Activated CD8-positive, alpha-beta memory T cell treated with anti-CD3 and anti-CD28 coated beads, Interleukin-2, amount 10 ng/mL, durations not matched to agents 7 days and 5 days (primary cell): Measurements from ENCODE around the gene ROMO1. TPM values are rescaled to one million over a fixed set of nuclear protein-coding genes. Genes with fewer than 3 reads are reported as not detected.
"Not testable (repeated sequence)": the region's sequence is repeated elsewhere in the genome, so short reads cannot be mapped to it uniquely, and the experiment has no call there.

Experiments
- ATAC-seq: fragments of 150-1000 bp; cut with Tn5 transposase; one replicate; pipeline ENCODE4 v1.10.0; 2021; ENCODE audit warnings: moderate library complexity
- CTCF ChIA-PET: fragments of 350-600 bp; sonication (Branson Sonifier 250); formaldehyde crosslinking; loops from one replicate; lab custom pipeline; 2021; ENCODE audit warnings: antibody characterized with exemption; lab: Charles Lee
- DNase-seq: peaks from one replicate; pipeline ENCODE4 v3.0.0-alpha.2; 2020
- H3K27ac Mint-ChIP-seq: one replicate; pipeline ENCODE4 v1.8.0; 2021; ENCODE audit warnings: mild to moderate bottlenecking, mixed read lengths
- H3K27me3 Mint-ChIP-seq: one replicate; pipeline ENCODE4 v1.8.0; 2021; ENCODE audit warnings: mixed read lengths
- H3K36me3 Mint-ChIP-seq: one replicate; pipeline ENCODE4 v1.8.0; 2021; ENCODE audit warnings: mild to moderate bottlenecking, mixed read lengths
- H3K4me1 Mint-ChIP-seq: one replicate; pipeline ENCODE4 v1.8.0; 2021; ENCODE audit warnings: mixed read lengths
- H3K4me3 Mint-ChIP-seq: one replicate; pipeline ENCODE4 v1.8.0; 2021; ENCODE audit warnings: mild to moderate bottlenecking, moderate library complexity, mixed read lengths
- H3K9me3 Mint-ChIP-seq: one replicate; pipeline ENCODE4 v1.8.0; 2022; ENCODE audit warnings: low read depth, mixed read lengths
- total RNA-seq, 2 experiments: library from RNA; stranded (reverse); gene quantifications; one replicate each; pipeline ENCODE4 v1.2.3, GENCODE V29; 2021

ROMO1 gene
- total RNA-seq, 2 experiments from 2014 or later, result 115 to 122 TPM

DNA sequence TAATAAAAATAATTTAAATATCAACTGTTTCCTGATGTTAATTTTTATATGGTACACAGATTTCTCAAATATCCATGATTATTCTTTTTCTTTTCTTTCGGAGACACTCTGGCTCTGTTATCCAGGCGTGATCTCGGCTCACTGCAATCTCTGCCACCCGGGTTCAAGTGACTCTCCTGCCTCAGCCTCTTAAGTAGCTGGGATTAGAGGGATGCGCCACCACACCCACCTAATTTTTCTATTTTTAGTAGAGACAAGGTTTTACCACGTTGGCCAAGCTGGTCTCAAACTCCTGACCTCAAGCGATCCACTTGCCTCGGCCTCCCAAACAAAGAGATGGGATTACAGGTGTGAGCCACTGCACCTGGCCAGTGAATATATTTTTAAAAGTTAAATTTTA is 20.5 kb downstream of the ROMO1 start:
- Mint-ChIP-seq H3K27ac (no peak overlapping the region), H3K4me1 (peaks cover 57% of the 10 kb centered on the region), H3K36me3 (peaks cover 67% of the 10 kb centered on the region), H3K4me3 (no peak overlapping the region), H3K27me3 (no peaks in the 10 kb centered on the region), H3K9me3 (no peaks in the 10 kb centered on the region)
- no peak for DNase-seq
- ATAC-seq, result no peak
- CTCF ChIA-PET, result interaction anchor here (0.9 to 1.9 kb wide), 3 partner anchors 8 to 100 kb away, joined by 3 to 5 read pairs (median 3); no protein-coding TSS in a partner anchor

DNA sequence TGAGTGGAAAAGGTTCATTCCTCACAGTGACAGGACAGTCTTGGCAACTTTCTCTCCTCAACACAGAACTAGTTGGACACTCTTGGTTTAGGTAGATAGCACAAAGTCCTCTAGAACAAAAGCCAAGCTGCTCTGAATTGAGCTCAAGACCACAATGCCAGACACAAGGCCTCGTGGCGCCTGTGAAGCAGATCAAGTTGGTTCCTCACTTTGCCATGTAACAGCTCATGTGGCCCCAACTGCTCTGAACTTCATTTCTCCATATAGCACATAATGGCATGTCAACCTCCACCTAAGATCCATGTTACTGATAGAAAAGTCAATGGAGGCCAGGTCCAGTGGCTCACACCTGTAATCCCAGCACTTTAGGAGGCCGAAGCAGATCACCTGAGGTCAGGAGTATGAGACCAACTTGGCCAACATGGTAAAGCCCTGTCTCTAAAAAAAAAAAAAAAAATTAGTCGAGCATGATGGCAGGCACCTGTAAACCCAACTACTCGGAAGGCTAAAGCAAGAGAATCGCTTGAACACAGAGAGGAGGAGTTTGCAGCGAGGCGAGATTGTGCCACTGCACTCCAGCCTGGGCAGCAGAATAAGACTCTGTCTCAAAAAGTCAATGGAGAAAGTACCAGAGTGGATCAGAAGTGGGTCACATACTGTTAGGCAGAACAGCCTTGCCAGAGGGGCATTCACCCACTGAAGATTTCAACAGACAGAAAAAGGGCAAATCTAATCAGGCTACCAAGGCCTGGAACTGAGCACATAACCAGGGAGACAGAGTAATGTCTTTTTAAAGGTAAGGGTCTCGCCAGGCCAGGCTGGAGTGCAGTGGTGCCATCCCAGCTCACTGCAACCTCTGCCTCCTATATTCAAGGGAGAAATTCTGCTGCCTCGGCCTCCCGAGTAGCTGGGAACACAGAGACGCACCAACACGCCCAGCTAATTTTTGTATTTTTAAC is 21.2 kb downstream of the ROMO1 start:
- DNase-seq (no peak), ATAC-seq (no peak)
- Mint-ChIP-seq H3K4me3 (no peak overlapping the region), H3K27ac (no peak overlapping the region), H3K9me3 (no peaks in the 10 kb centered on the region), H3K4me1 (peaks cover 58% of the 10 kb centered on the region), H3K36me3 (peaks cover 70% of the 10 kb centered on the region), H3K27me3 (no peaks in the 10 kb centered on the region)
- CTCF ChIA-PET, result interaction anchor here (0.9 to 1.9 kb wide), 3 partner anchors 9 to 101 kb away, joined by 3 to 5 read pairs (median 3); no protein-coding TSS in a partner anchor

DNA sequence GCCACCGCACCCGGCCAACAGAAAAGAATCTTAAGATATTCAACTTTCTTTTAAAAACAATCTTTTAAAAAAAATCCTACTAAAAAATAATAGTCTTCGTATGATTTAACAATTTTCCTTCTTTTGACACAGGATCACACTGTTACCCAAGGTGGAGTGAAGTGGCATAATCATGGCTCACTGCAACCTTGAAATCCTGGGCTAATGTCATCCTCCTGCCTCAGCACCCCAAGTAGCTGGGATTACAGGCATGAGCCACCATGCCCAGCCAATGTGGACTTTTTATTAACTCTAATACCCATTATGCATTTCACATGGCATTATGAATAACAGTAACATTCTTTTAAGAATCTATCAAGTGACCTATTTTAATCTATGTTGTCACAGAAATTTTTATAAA is 22.0 kb downstream of the ROMO1 start:
- no peaks in the 10 kb centered on the region for H3K9me3 Mint-ChIP-seq
- DNase-seq, result no peak
- CTCF ChIA-PET, result no interaction called here
- peaks cover 57% of the 10 kb centered on the region for H3K4me1 Mint-ChIP-seq
- peaks cover 68% of the 10 kb centered on the region for H3K36me3 Mint-ChIP-seq
- no peak overlapping the region for H3K27ac Mint-ChIP-seq
- no peak for ATAC-seq
- H3K4me3 Mint-ChIP-seq, result no peak overlapping the region
- H3K27me3 Mint-ChIP-seq, result no peaks in the 10 kb centered on the region

DNA sequence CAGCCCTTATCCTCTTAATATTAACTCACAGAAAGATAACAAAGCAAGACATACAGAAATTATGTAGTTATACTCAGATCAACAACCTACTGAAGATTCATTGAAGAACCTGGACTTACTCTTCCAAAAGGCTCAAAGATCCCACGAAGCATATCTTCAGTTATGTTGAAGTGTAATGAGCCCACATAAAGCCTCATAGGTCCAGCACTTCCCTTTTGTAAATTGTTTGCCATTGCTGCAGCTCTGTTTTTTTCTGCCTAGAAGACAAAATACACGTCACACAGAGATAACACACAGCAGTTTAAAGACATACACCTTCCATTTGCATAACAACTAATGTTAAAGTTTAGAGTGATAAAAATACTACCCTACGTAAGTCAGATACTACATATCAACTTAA is 22.4 kb downstream of the ROMO1 start:
- Mint-ChIP-seq H3K36me3 (peaks cover 70% of the 10 kb centered on the region), H3K27me3 (no peaks in the 10 kb centered on the region), H3K9me3 (no peaks in the 10 kb centered on the region), H3K27ac (peak overlapping the region; percentile 50), H3K4me3 (no peak overlapping the region), H3K4me1 (peaks cover 57% of the 10 kb centered on the region)
- ATAC-seq (no peak), DNase-seq (no peak)
- CTCF ChIA-PET, result interaction anchor here (1.1 kb wide), 1 partner anchor 8 kb away, joined by 3 read pairs; no protein-coding TSS in a partner anchor

DNA sequence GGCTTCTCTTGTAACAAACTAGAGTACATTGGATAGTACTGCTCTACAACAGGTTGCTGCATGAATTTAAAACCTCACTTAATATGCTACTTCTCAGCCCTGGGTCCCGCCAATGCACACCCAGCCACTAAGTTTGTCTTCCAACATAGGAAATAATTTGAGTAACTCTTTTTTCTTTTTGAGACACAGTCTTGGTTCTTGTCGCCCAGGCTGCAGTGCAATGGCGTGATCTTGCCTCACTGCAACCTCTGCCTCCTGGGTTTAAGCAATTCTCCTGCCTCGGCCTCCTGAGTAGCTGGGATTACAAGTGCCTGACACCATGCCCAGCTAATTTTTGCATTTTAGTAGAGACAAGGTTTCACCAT is 24.1 kb downstream of the ROMO1 start:
- not testable (repeated sequence) for H3K9me3 Mint-ChIP-seq, DNase-seq, ATAC-seq, H3K27me3 Mint-ChIP-seq, H3K4me3 Mint-ChIP-seq
- H3K36me3 Mint-ChIP-seq, result peaks cover 69% of the 10 kb centered on the region
- peak overlapping the region; percentile 75 for H3K27ac Mint-ChIP-seq
- CTCF ChIA-PET, result interaction anchor here (0.6 to 1.3 kb wide), 3 partner anchors 19 to 45 kb away, joined by 3 read pairs; partner anchors contain the start of genes NFS1, RBM39 and ROMO1
- H3K4me1 Mint-ChIP-seq, result peaks cover 50% of the 10 kb centered on the region

DNA sequence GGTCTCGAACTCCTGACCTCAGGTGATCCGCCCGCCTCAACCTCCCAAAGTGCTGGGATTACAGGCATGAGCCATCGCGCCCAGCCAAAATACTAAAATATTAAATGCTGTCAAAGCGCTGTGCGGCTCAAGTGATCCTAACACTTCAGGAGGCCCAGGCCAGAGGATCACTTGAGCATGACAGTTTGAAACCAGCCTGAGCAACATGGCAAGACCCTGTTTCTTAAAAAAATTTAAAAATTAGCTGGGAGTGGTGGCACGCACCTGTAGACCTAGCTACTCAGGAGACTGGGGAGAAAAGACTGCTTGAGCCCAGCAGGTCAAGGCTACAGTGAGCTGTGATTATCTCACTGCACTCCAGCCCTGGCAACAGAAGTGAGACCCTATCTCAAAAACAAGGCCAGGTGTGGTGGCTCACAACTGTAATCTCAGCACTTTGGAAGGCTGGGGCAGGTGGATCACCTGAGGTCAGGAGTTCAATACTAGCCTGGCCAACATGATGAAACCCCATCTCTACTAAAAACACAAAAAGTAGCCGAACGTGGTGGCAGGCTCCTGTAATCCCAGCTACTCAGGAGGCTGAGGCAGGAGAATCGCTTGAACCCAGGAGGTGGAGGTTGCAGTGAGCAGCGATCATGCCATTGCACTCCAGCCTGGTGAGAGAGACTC is 24.6 kb downstream of the ROMO1 start:
- not testable (repeated sequence) for H3K27me3 Mint-ChIP-seq, H3K4me3 Mint-ChIP-seq, ATAC-seq, DNase-seq, H3K9me3 Mint-ChIP-seq
- H3K36me3 Mint-ChIP-seq, result peaks cover 68% of the 10 kb centered on the region
- CTCF ChIA-PET, result interaction anchor here (0.6 to 1.3 kb wide), 3 partner anchors 18 to 44 kb away, joined by 3 read pairs; partner anchors contain the start of genes NFS1, RBM39 and ROMO1
- H3K27ac Mint-ChIP-seq, result peak overlapping the region; percentile 75
- peaks cover 50% of the 10 kb centered on the region for H3K4me1 Mint-ChIP-seq

DNA sequence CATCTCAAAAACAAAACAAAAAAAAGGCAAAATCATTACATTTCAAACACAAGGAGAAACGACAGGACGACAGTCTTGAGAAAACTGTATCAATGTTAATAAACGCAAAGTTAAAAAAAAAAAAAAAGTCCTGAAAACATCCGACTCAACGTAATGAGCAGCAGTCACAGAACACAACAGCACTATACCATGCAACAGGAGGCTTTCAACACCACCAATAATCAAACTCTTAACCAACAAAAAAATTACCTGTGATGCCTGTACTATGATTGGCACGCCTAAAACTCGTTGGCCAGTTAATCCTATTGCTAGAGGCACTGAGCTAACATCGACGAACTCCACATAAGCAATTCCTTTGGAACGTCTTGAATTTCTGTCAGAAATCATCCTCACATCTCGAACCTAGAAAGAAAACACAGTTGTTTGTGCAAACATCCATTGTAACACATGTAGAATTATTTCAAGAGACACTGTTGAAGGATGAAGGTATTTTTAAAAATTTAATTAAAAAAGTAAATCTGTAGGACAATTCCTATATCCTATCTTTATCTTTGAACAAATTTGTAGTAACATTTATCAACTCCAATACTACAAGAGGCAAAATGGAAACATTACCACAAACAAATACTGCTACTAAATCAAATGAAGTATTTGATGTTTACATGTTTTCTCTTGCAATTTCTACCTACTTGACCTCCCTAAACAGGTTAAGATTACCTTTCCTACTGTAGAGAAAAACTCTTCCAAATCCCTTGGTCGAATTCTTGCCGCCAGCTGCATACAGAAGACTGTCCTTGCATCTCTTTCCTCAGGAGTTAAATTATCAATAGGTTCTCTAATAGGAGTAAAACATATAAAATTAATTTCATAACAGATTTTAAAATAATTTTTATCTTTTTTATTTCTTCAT is 25.4 kb downstream of the ROMO1 start:
- DNase-seq (no peak), ATAC-seq (no peak)
- CTCF ChIA-PET, result interaction anchor here (1.0 to 1.3 kb wide), 2 partner anchors 26 to 44 kb away, joined by 3 read pairs; partner anchors contain the start of genes NFS1 and ROMO1
- H3K36me3 Mint-ChIP-seq, result peaks cover 68% of the 10 kb centered on the region
- H3K4me1 Mint-ChIP-seq, result peaks cover 52% of the 10 kb centered on the region
- no peak overlapping the region for H3K4me3 Mint-ChIP-seq
- H3K9me3 Mint-ChIP-seq, result no peaks in the 10 kb centered on the region
- H3K27ac Mint-ChIP-seq, result peak overlapping the region; percentile 68
- H3K27me3 Mint-ChIP-seq, result no peaks in the 10 kb centered on the region

DNA sequence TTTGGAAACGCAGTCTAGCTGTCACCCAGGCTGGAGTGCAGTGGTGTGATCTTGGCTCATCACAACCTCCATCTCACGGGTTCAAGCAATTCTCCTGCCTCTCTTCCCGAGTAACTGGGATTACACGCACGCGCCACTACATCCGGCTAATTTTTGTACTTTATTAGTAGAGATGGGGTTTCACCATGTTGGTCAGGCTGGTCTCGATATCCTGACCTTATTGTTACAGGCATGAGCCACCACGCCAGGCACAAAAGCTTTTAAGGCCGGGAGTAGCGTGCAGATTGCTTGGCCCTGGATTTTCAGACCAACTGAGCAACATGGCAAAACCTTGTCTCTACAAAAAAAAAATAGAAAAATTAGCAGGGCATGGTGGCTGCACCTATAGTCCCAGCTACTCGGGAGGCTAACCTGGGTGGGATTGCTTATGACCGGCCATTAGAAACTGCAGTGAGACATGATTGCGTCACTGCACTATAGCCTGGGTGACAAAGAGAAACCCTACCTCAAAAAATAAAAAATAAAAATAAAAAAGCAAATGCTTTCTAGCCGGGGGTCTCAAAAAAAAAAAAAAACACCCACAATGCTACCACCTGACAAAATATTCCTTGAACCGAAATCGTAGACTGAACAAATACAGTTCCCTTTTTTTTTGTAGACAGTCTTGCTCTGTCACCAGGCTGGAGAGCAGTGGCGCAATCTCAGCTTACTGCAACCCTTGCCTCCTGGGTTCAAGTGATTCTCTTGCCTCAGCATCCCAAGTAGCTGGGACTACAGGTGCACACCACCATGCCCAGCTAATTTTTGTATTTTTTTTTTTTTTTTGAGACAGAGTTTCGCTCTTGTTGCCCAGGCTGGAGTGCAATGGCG is 27.9 kb downstream of the ROMO1 start:
- H3K27ac Mint-ChIP-seq, result no peak overlapping the region
- peaks cover 64% of the 10 kb centered on the region for H3K36me3 Mint-ChIP-seq
- H3K4me1 Mint-ChIP-seq, result peaks cover 49% of the 10 kb centered on the region
- no peak for DNase-seq
- H3K27me3 Mint-ChIP-seq, result no peaks in the 10 kb centered on the region
- CTCF ChIA-PET, result interaction anchor here (1.0 to 1.1 kb wide), 3 partner anchors 12 to 18 kb away, joined by 3 read pairs; partner anchors contain the start of gene RBM39
- no peak overlapping the region for H3K4me3 Mint-ChIP-seq
- no peaks in the 10 kb centered on the region for H3K9me3 Mint-ChIP-seq
- ATAC-seq, result no peak

DNA sequence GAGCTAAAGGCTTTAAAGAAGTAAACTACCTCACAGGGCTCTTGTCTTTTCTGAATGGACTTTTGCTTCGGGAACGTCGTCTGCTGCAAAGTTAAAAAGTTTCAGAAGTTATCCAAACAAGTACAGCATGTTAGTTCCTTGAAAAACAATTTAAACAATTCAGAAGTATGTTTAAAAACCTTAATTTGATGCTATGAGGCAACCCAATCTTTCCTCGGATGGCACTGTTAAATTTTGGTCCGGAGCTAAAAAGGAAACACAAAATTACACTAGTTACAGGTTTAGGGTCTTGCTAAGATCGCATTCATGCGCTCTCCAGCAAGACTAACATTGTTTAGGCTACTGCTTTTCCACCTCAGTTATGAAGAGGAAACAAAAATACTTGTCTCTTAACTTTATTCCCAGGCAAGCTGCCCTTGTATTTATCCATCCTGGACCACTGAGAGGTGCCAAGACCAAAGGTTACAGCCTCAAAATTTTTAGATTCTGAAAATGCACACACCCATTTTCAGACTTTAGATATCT is 30.1 kb downstream of the ROMO1 start:
- H3K27ac Mint-ChIP-seq, result no peak overlapping the region
- H3K9me3 Mint-ChIP-seq, result no peaks in the 10 kb centered on the region
- no peak for DNase-seq

DNA sequence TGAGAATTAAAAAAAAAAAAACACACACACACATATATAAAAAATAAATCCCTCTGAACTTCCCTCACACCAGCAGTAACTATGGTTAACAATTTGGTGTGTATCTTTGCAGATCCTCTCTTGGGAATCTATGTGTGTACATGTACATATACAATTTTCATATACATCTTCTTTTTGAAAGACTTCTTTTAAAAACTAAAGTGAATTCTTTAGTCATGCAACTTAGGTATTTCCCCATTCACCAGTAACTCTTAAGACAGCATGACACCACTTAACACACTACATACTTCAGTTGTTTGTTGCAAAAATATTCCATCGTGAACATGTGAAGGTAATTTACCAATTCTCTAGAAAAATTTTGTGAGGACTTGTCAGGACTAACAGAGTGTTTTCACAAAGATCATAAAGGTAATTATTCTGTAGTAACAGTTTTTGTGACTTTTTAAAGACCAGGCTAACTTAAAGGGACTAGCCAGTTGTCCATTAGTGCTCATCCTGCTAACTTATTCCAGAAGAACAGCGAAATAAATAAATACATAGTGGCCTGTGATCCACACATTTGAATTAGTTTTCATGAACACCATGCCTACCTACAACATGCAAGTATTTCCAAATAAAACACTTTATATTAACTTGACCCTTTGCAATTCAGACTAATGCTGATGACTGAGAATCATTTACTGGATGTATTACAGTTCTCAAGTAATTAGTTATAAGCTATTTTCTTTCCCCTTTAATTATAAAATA is 30.8 kb downstream of the ROMO1 start:
- H3K36me3 Mint-ChIP-seq, result peaks cover 67% of the 10 kb centered on the region
- CTCF ChIA-PET, result interaction anchor here (1.2 kb wide), 1 partner anchor 9 kb away, joined by 3 read pairs; no protein-coding TSS in a partner anchor
- no peak overlapping the region for H3K27ac Mint-ChIP-seq
- peaks cover 50% of the 10 kb centered on the region for H3K4me1 Mint-ChIP-seq
- no peaks in the 10 kb centered on the region for H3K27me3 Mint-ChIP-seq
- H3K9me3 Mint-ChIP-seq, result no peaks in the 10 kb centered on the region
- no peak overlapping the region for H3K4me3 Mint-ChIP-seq
- DNase-seq, result no peak
- ATAC-seq, result no peak

More for the DNA sequence above, 30.1 kb downstream of the ROMO1 start:
- H3K4me3 Mint-ChIP-seq, result no peak overlapping the region
- H3K27me3 Mint-ChIP-seq, result no peaks in the 10 kb centered on the region
- CTCF ChIA-PET, result interaction anchor here (1.0 to 1.2 kb wide), 3 partner anchors 10 to 20 kb away, joined by 3 read pairs; no protein-coding TSS in a partner anchor
- H3K36me3 Mint-ChIP-seq, result peaks cover 68% of the 10 kb centered on the region
- no peak for ATAC-seq
- peaks cover 50% of the 10 kb centered on the region for H3K4me1 Mint-ChIP-seq
